IPS DF 6.9 (cell line): ENCODE data around the gene HAVCR2.

Experiments
- DNase-seq: peaks from one replicate; pipeline ENCODE4 v3.0.0-alpha.2; 2013; ENCODE audit warnings: low read depth, low spot score
- H3K27ac ChIP-seq: one replicate; pipeline ENCODE4 v1.5.1; 2013; ENCODE audit warnings: low read length, control low read depth
- H3K27me3 ChIP-seq: 2 replicates; pipeline ENCODE4 v1.6.1; 2013; ENCODE audit warnings: mild to moderate bottlenecking, low read length; ENCODE audit not compliant: control insufficient read depth, insufficient read depth
- H3K36me3 ChIP-seq: 2 replicates; pipeline ENCODE4 v1.6.1; 2013; ENCODE audit warnings: low read length; ENCODE audit not compliant: control insufficient read depth, insufficient read depth
- H3K4me1 ChIP-seq: 2 replicates; pipeline ENCODE4 v1.6.1; 2013; ENCODE audit warnings: low read length; ENCODE audit not compliant: control insufficient read depth, insufficient read depth
- H3K4me3 ChIP-seq: 2 replicates; pipeline ENCODE4 v1.5.1; 2013; ENCODE audit warnings: mild to moderate bottlenecking, low read length
- H3K9me3 ChIP-seq: 2 replicates; pipeline ENCODE4 v1.6.1; 2013; ENCODE audit warnings: low read length, inconsistent platforms; ENCODE audit not compliant: control insufficient read depth, insufficient read depth
- WGBS: extraction: QIAGEN DNeasy Blood & Tissue Kit; methylation state at CpG from one replicate; pipeline ENCODE4 v1.1.7; 2013; ENCODE audit warnings: mixed read lengths, missing lambda C conversion rate; ENCODE audit not compliant: insufficient read length, insufficient coverage; 5-methylcytosine and 5-hydroxymethylcytosine counted together

HAVCR2 gene

DNA sequence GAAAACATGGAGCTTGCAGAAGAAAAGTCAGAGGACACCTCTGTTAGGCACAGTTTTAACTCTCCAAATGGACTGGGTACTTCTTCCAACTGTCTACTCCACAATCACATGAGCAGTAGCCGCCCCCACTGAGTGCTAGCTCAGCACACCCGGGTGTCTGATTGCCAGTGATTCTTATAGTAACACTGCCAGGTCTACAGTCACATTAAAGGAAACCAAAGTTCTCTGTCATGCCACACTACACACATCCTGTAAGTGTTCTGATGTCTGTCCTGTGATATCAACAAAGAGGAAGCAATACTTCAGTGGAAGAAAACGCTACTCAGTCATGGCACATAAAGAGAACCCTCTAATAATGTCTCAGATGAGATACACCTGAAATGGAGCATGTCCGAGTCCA lies at the start of gene HAVCR2:
HAVCR2 (minus strand) TSS at position 69 of the 400 bp plus-strand sequence; CDS start at position 8, 61 bp downstream.
- H3K4me1 ChIP-seq: no peaks in the 10 kb centered on the region
- no CpG with 5 or more reads among the region's 4 CpGs for WGBS
- no peaks in the 10 kb centered on the region for H3K27me3 ChIP-seq
- no peak for DNase-seq
- no peak within 1 kb of the TSS for H3K27ac ChIP-seq
- no peaks in the 10 kb centered on the region for H3K9me3 ChIP-seq
- H3K4me3 ChIP-seq: no peak within 1 kb of the TSS
- no peaks in the 10 kb centered on the region for H3K36me3 ChIP-seq

DNA sequence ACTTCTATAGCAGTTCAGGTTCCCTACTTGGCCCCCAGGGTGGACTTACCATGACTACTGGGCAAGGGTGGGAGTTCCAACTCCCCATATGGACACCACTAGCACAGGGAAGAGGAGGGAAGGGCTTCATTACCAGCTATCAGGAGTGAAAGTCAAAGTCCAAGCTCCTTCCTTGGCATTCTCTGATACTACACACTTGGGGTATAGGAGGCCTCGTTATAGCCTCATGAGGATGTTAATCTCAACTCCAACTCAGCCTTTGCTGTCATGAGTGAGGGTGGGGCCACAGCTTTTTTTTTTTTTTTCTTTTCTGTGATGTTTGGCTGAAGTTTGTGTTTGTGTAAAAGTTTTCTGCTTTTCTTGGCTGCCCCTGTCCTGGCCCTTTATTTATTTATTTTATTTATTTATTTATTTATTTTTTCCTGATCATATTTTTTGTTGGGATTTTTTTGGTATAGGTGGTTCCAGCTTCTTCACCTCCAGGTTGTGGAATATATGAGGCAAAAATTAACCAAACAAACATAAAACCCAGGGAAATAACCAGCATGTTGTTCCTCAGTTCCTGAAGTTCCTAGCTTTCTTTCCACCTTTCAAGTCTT lies 48.5 kb upstream of the HAVCR2 start:
- no peak overlapping the region for H3K27ac ChIP-seq
- no CpG with 5 or more reads among the region's 1 CpG for WGBS

GRCh38 chr5:157155297-157155696 lies 46.5 kb upstream of the HAVCR2 start:
- Histone ChIP-seq H3K4me1 (no peaks in the 10 kb centered on the region), H3K27ac (no peak overlapping the region), H3K4me3 (no peak overlapping the region), H3K36me3 (no peaks in the 10 kb centered on the region), H3K27me3 (no peaks in the 10 kb centered on the region), H3K9me3 (no peaks in the 10 kb centered on the region)
- no CpG with 5 or more reads among the region's 3 CpGs for WGBS
- no peak for DNase-seq

More for the DNA sequence above, 48.5 kb upstream of the HAVCR2 start:
- Histone ChIP-seq H3K4me1 (no peaks in the 10 kb centered on the region), H3K9me3 (no peaks in the 10 kb centered on the region), H3K4me3 (no peak overlapping the region), H3K27me3 (no peaks in the 10 kb centered on the region), H3K36me3 (no peaks in the 10 kb centered on the region)
- DNase-seq: no peak

DNA sequence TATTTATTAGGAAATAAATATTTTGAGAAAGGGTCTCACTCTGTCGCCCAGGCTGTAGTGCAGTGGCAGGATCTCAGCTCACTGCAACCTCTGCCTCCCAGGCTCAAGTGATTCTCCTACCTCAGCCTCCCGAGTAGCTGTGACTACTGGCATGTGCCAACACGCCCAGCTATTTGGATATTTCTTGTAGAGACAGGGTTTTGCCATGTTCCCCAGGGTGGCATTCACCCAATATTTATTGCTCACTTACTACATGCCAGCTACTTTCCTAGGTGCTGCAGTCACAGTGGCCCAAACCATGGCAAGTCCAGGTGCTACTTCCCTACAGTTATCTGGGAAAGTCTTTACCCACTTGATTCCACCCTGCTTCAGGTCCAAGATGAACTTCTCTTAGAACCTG lies 42.2 kb upstream of the HAVCR2 start:
- Histone ChIP-seq H3K4me3 (no peak overlapping the region), H3K4me1 (no peaks in the 10 kb centered on the region), H3K36me3 (no peaks in the 10 kb centered on the region), H3K9me3 (no peaks in the 10 kb centered on the region), H3K27ac (no peak overlapping the region), H3K27me3 (no peaks in the 10 kb centered on the region)
- WGBS: no CpG with 5 or more reads among the region's 3 CpGs
- DNase-seq: no peak

DNA sequence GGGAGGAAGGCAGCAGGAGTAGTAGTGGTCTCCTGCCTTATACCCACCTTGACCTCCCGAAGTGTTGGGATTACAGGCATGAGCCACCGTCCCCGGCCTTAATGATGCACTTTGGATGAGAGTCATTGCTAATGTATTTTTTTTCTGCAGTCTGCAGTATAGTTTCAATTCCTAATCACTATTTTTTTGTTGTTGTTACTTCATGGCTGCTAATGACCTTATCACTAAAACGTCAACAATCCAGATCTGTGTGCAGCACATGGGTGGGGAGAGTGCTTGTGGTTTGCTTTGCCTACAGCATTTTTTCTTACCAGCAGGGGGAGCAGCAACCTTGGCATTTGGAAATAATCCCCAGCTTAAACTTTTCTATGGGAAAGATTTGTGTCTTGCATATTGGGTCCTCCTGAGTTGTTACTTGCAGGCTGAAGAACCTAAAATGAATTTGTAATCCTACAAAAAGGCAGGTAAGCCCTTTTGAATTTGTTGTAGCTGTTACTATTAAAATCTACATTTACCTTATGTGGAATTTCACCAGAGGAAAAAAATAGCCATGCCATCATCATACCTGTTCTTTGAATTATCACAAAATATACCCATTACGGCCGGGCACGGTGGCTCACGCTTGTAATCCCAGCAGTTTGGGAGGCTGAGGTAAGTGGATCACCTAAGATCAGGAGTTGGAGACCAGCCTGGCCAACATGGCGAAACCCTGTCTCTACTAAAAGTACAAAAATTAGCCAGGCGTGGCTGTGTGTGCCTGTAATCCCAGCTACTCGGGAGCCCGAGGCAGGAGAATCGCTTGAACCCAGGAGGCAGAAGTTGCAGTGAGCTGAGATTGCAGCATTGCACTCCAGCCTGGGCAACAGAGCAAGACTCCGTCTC lies 40.1 kb upstream of the HAVCR2 start:
- Histone ChIP-seq H3K4me3 (no peak overlapping the region), H3K27me3 (no peaks in the 10 kb centered on the region), H3K36me3 (no peaks in the 10 kb centered on the region), H3K4me1 (no peaks in the 10 kb centered on the region), H3K27ac (no peak overlapping the region), H3K9me3 (no peaks in the 10 kb centered on the region)
- no CpG with 5 or more reads among the region's 14 CpGs for WGBS
- peak; percentile 58 for DNase-seq

DNA sequence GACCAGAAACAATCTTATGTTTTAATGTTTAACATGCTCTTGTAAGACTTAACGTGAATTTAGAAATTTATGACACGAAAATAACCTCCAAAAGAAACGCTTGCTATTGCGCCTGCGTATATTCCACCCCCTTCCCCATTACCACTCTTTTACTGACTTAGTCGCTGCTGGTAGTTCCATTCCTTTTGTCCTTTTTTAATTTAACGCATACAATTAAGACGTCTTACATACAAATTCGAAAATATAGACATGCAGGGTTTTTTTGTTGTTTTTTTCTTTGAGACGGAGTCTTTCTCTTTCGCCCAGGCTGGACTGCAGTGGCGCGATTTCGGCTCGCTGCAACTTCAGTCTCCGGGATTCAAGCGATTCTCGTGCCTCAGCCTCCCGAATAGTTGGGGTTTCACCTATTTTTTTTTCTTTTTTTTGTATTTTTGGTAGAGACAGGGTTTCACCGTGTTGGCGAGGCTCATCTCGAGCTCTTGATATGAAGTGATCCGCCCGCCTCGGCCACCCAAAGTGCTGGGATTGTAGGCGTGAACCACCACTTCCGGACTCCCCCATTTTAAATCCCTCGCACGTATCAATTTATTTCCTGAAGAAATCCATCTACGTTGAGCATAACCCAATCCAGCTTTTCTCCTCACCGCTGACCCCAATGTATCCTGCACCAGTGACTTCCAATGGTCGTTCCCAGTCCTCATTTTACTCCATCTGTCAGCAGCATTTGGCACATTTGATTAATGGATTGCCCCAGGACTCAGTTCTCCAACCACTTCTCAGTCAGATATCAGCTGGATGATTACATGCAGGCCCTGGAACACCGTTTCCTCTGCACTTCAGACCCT lies 34.5 kb upstream of the HAVCR2 start:
- Histone ChIP-seq H3K4me3 (peak overlapping the region; percentile 94; the same call in 1 of the 2 replicates), H3K36me3 (no peaks in the 10 kb centered on the region), H3K27me3 (no peaks in the 10 kb centered on the region), H3K9me3 (no peaks in the 10 kb centered on the region), H3K4me1 (no peaks in the 10 kb centered on the region), H3K27ac (no peak overlapping the region)
- no peak for DNase-seq
- 100% methylated on average over 2 of the region's 33 CpGs for WGBS

DNA sequence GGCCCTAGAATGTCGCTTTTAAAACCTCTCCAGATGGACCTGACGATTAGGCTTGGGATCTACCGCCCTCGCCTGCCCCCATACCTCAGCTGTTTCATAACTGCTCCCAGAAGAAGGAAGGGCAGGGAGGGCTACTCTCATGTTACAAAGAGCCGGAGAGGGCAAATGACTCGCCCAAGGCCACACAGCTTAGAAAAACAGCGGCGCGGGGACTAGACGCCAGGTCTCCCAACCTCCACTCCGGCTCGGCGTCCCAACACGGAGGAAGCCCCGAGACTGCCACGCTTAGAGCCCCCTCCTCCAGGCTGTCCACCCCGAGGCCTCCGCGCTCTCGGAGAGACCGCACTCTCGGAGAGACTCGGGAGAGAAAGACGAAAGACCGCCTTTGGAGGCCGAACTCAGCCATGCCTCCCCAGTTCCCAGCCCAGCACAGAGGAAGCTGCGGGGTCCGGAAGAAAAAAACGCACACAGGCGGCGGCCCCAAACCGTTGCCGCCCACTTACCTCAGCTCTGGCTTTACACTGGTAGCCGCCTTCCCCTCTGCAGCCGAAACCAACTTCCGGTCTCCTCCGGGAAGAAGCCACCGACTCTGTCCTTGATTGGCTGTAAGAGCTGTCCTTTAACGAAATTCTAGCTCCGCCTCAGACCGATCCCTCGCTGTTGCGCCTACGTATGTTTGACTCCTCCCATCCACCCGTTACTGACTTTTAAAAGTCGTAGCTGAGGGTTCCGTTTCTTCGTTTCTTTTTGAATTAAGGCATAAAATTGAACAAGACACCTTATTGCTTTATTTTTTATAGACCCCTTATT lies 33.7 kb upstream of the HAVCR2 start, which contains the start of gene MED7:
MED7 (minus strand) TSS at position 549 of the 810 bp plus-strand sequence. CDS start 3,434 bp downstream, outside the sequence.
- Histone ChIP-seq H3K27ac (no peak within 1 kb of the TSS), H3K9me3 (no peaks in the 10 kb centered on the region), H3K27me3 (no peaks in the 10 kb centered on the region), H3K4me3 (peak within 1 kb of the TSS; percentile 94), H3K4me1 (no peaks in the 10 kb centered on the region), H3K36me3 (no peaks in the 10 kb centered on the region)
- peak; percentile 98 for DNase-seq
- no CpG with 5 or more reads among the region's 48 CpGs for WGBS

DNA sequence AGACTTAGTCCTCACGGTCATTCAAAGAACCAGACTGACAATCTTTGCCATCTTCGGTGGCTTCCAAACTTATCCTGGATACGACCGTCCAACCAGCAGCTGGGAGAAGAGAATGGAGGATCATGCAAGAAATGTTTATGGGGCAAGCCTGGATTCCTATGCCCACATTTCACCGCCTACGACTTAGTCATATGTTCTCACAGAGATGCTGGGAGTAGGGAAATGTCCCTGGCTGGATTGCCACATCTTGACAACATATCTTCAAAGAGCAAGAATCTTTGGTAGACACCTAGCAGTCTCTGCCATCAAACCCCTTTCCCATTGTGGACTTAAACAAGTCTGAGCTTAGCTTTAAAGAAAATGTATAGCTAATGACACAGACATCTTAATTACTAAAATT lies 28.8 kb upstream of the HAVCR2 start:
- H3K27me3 ChIP-seq: no peaks in the 10 kb centered on the region
- WGBS: no CpG with 5 or more reads among the region's 6 CpGs
- DNase-seq: no peak
- H3K36me3 ChIP-seq: no peaks in the 10 kb centered on the region
- H3K9me3 ChIP-seq: no peaks in the 10 kb centered on the region
- H3K27ac ChIP-seq: no peak overlapping the region
- no peaks in the 10 kb centered on the region for H3K4me1 ChIP-seq
- H3K4me3 ChIP-seq: no peak overlapping the region

DNA sequence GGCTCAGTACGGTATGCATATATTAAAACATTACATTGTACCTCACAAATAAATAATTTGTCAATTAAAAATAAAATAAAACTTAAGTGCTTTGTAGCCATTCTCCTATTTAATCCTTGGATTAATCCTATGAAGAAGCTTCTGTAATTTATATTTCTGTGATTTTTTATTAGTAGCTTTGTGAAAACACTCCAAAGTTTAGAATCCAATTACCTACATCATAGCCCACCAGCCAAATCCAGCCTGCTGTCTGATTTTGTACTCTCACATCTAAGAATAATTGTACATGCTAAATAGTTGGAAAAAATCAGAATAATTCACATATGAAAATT lies 23.4 kb upstream of the HAVCR2 start:
- no peaks in the 10 kb centered on the region for H3K9me3 ChIP-seq
- H3K27ac ChIP-seq: no peak overlapping the region
- no peaks in the 10 kb centered on the region for H3K27me3 ChIP-seq
- no peaks in the 10 kb centered on the region for H3K4me1 ChIP-seq
- no CpG with 5 or more reads among the region's 1 CpG for WGBS
- H3K36me3 ChIP-seq: no peaks in the 10 kb centered on the region
- H3K4me3 ChIP-seq: no peak overlapping the region
- DNase-seq: no peak

- Histone ChIP-seq H3K27ac (no peak overlapping the region), H3K4me3 (no peak overlapping the region), H3K9me3 (no peaks in the 10 kb centered on the region), H3K36me3 (no peaks in the 10 kb centered on the region), H3K27me3 (no peaks in the 10 kb centered on the region), H3K4me1 (no peaks in the 10 kb centered on the region)
- no CpG with 5 or more reads among the region's 7 CpGs for WGBS
- DNase-seq: no peak
Observed at GRCh38 chr5:157130925-157131324, 22.1 kb upstream of the HAVCR2 start.
